ENCODE measurements around the gene LRP2BP. TPM values are rescaled to one million over a fixed set of nuclear protein-coding genes. Genes with fewer than 3 reads are reported as not detected.
A peak's percentile ranks its signal among the peaks of the same experiment; 100 is the strongest.

Gene LRP2BP
- total RNA-seq, 2 donors from 2014 or later: 0.79 to 1.3 TPM

DNA sequence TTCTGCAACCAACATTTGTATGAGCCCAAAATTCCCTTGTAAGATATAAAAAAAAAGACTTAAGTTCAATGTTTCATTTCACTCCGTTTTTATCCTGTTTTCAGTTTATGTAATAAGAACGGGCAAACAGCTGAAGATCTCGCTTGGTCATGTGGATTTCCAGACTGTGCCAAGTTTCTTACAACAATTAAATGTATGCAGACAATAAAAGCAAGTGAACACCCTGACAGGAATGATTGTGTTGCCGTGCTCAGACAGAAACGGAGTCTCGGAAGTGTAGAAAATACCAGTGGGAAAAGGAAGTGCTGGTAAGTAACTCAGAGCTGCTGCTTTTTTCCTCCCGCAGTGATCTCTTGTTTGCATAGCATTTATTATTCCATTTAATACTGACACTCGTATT, 3.7 kb upstream of the LRP2BP start:
- no peak for DNase-seq (ENCODE audit: low spot score)
- no peak overlapping the region for H3K4me3 ChIP-seq
- peaks cover 39% of the 10 kb centered on the region for H3K36me3 ChIP-seq
- H3K27ac ChIP-seq: no peak overlapping the region
- no peaks in the 10 kb centered on the region for H3K9me3 ChIP-seq
- peaks cover 0 to 41% of the 10 kb centered on the region in 2 donors for H3K4me1 ChIP-seq
- TF ChIP-seq, protein P1, sequence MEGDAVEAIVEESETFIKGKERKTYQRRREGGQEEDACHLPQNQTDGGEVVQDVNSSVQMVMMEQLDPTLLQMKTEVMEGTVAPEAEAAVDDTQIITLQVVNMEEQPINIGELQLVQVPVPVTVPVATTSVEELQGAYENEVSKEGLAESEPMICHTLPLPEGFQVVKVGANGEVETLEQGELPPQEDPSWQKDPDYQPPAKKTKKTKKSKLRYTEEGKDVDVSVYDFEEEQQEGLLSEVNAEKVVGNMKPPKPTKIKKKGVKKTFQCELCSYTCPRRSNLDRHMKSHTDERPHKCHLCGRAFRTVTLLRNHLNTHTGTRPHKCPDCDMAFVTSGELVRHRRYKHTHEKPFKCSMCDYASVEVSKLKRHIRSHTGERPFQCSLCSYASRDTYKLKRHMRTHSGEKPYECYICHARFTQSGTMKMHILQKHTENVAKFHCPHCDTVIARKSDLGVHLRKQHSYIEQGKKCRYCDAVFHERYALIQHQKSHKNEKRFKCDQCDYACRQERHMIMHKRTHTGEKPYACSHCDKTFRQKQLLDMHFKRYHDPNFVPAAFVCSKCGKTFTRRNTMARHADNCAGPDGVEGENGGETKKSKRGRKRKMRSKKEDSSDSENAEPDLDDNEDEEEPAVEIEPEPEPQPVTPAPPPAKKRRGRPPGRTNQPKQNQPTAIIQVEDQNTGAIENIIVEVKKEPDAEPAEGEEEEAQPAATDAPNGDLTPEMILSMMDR (IDR thresholded peaks at IDR 0.05): no peak
- no peaks in the 10 kb centered on the region for H3K27me3 ChIP-seq

DNA sequence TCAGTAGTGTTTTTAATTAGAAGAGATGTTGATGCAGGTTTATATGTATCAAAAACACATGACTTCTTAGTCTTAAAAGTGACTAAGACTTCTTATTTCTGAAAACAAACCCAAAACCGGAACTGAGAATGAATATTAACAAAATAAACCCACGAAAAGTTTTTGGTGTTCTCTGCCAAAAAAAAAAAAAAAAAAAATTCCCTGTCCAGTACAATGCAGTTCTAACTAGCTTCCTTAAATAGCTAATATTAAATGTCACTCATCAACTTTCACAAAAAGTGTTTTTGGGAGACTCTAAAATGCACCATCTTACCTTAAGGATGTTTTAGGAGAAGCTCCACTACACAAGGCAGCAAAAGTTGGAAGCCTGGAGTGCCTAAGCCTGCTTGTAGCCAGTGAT, 2.9 kb upstream of the LRP2BP start:
- peak overlapping the region in 1 of 2 donors; percentile 31 for H3K27ac ChIP-seq
- H3K4me3 ChIP-seq: no peak overlapping the region
- no peak for DNase-seq (ENCODE audit: low spot score)
- no peaks in the 10 kb centered on the region for H3K27me3 ChIP-seq
- TF ChIP-seq, protein P1 (IDR thresholded peaks at IDR 0.05): no peak
- H3K4me1 ChIP-seq: peaks cover 0 to 43% of the 10 kb centered on the region in 2 donors
- no peaks in the 10 kb centered on the region for H3K9me3 ChIP-seq
- peaks cover 34% of the 10 kb centered on the region for H3K36me3 ChIP-seq

DNA sequence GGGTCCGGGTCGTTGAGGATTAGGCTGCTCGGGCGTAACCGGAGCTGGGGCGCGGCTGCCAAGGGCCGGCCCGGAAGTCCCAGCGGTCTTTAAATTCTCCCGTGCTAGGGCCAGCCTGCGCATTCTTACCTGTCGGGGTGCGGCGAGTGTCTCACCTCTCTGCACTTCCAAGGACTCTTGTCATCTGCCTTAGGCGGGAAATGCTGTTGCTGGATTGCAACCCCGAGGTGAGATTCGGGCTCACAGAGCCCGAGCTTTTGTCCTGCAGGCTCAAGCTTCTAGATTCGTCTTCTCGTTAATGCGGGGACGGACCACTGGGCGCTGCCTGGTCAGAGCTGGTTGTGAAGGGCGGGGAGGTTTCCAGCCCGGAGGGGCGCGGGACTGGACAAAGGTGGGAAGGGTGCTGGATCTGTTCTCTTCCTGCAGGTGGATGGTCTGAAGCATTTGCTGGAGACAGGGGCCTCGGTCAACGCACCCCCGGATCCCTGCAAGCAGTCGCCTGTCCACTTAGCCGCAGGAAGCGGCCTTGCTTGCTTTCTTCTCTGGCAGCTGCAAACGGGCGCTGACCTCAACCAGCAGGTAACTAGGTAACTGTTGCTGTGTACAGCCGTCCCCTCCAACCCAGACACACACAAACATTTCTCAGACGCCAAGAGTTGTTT, 1.1 kb upstream of the LRP2BP start, which contains the start of gene ANKRD37:
Gene ANKRD37 (plus strand): TSS at position 118 of the 662 bp plus-strand sequence. CDS start 83 bp downstream, at position 201.
- Histone ChIP-seq H3K9me3 (no peaks in the 10 kb centered on the region), H3K27ac (peak within 1 kb of the TSS; percentile 100), H3K27me3 (no peaks in the 10 kb centered on the region), H3K4me3 (peak within 1 kb of the TSS; percentile 72 to 81), H3K36me3 (peaks cover 16% of the 10 kb centered on the region), H3K4me1 (peaks cover 0 to 43% of the 10 kb centered on the region in 2 donors)
- TF ChIP-seq, protein P1 (IDR thresholded peaks at IDR 0.05): no peak
- peak; percentile 66 for DNase-seq (ENCODE audit: low spot score)

DNA sequence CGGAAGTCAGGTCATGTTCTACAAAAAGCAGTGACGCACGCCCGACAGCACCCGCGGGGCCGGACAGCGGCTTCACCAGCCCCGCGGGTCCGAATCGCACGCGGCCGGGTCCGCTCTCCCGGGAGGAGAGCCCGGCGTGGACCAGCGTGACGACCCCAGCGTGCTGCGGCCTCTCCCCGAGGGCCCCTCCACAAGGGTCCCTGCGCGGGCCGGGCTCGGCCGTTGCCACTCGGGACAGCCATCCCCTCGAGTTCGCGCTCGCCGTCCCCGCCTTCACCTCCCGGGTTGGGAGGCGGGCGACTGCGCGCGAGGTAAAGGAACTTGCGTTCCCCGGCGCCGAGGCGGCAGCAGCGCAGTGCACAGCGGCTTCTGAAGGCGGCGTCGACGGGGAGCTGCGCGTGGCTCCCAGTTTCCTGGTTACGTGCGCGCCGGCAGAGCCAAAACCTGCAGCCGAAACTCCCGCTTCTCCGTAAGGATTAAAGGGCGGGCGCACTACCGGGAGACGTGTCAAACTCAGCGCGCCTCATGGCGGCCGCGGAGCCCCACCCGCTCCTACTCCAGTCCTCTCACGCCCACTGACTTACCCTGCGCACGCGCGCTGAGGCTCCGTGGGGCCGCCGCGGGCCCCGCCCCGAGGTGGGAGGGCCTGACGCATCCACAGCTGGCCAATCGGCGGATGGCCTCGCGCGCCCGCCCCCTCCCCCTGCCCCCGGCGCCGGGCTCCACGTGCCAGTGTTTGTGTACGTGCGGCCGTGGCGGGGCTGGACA, 416 bp upstream of the LRP2BP start:
- Histone ChIP-seq H3K9me3 (no peaks in the 10 kb centered on the region), H3K27me3 (no peaks in the 10 kb centered on the region), H3K27ac (peak overlapping the region; percentile 100), H3K4me3 (peak overlapping the region; percentile 72 to 81), H3K36me3 (peaks cover 9% of the 10 kb centered on the region), H3K4me1 (peaks cover 0 to 43% of the 10 kb centered on the region in 2 donors)
- TF ChIP-seq, protein P1 (IDR thresholded peaks at IDR 0.05): no peak
- DNase-seq (ENCODE audit: low spot score): peak; percentile 98

DNA sequence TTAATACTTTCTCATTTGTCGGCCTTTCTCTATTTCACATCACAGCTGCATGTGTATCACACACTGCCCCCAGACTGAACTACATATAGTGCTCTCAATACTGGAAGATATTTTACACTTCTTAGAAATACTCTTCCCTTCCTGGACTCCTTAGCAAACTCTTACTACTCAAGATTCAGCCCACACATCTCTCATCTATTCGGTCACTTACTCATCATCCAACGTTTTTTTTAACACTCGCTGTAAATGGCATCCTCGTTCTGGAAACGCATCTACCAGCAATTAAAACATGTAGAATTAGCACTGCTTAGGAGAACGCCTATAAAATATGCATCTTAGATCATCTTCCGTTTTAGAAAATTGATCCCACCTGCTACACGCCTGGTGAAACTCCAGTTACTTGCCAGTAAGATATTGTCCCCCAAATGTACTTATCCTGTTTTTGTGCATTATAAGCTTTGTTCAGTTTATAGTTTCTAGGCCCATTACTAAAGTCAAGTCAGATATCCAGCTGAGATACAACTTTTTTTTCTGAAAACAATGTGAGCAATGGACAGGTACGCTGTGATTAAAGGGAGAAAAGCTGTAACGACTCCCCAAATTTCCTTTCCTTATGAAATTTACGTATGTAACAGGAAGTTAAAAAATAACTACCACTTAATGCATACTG, 1.0 kb downstream of the LRP2BP start:
- TF ChIP-seq, protein P1 (IDR thresholded peaks at IDR 0.05): no peak
- peaks cover 0 to 42% of the 10 kb centered on the region in 2 donors for H3K4me1 ChIP-seq
- H3K4me3 ChIP-seq: peak overlapping the region; percentile 72 to 81
- H3K27me3 ChIP-seq: no peaks in the 10 kb centered on the region
- H3K27ac ChIP-seq: peak overlapping the region; percentile 100
- no peak for DNase-seq (ENCODE audit: low spot score)
- no peaks in the 10 kb centered on the region for H3K9me3 ChIP-seq
- peaks cover 3% of the 10 kb centered on the region for H3K36me3 ChIP-seq

Measured in right atrium auricular region (tissue), 2 donors.